Esophagus muscularis mucosa (tissue), 4 donors: ENCODE measurements around the gene CHMP1A.

Experiments used
- CTCF ChIP-seq, 3 experiments: fragments of 200-600 bp in 2 of 3; fragments of 450-650 bp in 1 of 3; sonication (generic) in 2 of 3; IDR thresholded peaks; one replicate each; pipeline ENCODE4 v1.5.1; 2017 to 2019; ENCODE audit warnings: antibody characterized with exemption in 3 of 3, mild to moderate bottlenecking in 2 of 3, moderate library complexity in 1 of 3
- EP300 ChIP-seq: sonication (generic); formaldehyde crosslinking; IDR thresholded peaks from one replicate; pipeline ENCODE4 v1.6.1; 2017; ENCODE audit warnings: antibody characterized with exemption
- POLR2A ChIP-seq: fragments of 450-650 bp; IDR thresholded peaks from one replicate; pipeline ENCODE4 v1.6.1; 2017; ENCODE audit warnings: antibody characterized with exemption, moderate library complexity, mild to moderate bottlenecking, low read depth
- POLR2AphosphoS5 ChIP-seq, 2 donors: sonication (generic); formaldehyde crosslinking; IDR thresholded peaks; one replicate each; pipeline ENCODE4 v1.6.1; 2017; ENCODE audit warnings: antibody characterized with exemption in 2 of 2

DNA sequence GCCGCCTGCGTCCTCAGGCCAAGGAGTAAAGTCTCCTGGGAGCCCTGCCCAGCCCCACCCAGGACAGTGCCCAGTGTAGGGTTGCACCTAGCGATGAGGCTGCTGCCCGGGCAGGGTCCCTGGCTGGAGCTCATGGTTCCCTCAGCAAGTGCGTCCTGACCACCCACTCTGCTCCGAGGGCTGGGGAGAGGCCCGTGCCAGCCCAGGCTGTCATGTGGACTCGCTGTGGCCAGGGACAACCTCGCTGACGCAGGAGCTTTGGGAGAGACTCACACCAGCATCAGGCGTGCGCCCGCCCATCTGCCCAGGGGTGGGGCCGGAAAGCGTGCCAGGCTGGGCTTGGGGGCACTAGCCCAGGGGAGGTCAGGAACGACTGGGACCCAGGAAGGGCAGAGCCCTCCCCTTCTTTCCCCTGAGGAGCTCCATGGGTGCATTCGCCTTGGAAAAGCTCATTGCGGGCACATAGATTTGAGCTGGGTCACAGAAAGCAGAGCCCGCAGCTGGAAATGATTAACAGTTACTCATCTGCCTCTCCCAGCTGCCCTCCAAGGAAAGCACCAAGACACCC lies 24.4 kb downstream of the CHMP1A start:
- TF ChIP-seq CTCF (IDR thresholded peaks at IDR 0.05): no peak
- no peak for TF ChIP-seq EP300
- TF ChIP-seq POLR2AphosphoS5 (IDR thresholded peaks at IDR 0.05): no peak
- TF ChIP-seq POLR2A: no peak
